ENCODE results near the gene REPS2. TPM values are rescaled to one million over a fixed set of nuclear protein-coding genes. Genes with fewer than 3 reads are reported as not detected.

The REPS2 gene
- total and polyA plus RNA-seq, 2 experiments from 2014 or later, result 1.2 to 4.4 TPM

- Histone ChIP-seq H3K27me3 (ENCODE audit: insufficient read depth) (no peaks in the 10 kb centered on the region), H3K79me2 (replicated peaks; ENCODE audit: insufficient read depth) (no peaks in the 10 kb centered on the region), H3K4me1 (ENCODE audit: insufficient read depth) (no peaks in the 10 kb centered on the region), H3K27ac (ENCODE audit: low read depth) (no peak overlapping the region), H3K36me3 (ENCODE audit: insufficient read depth) (no peaks in the 10 kb centered on the region), H3K9me2 (ENCODE audit: insufficient read depth) (no peaks in the 10 kb centered on the region), H3F3A (replicated peaks; ENCODE audit: low read depth) (no peaks in the 10 kb centered on the region), H3K4me2 (no peak overlapping the region), H2AFZ (no peak overlapping the region), H3K4me3 (no peak overlapping the region), H4K20me1 (replicated peaks; ENCODE audit: insufficient read depth) (no peaks in the 10 kb centered on the region)
- no peak overlapping the region for H3K27ac Mint-ChIP-seq
- no peaks in the 10 kb centered on the region for H3K36me3 Mint-ChIP-seq (ENCODE audit: low read depth)
- peaks cover 4% of the 10 kb centered on the region; the same call in 1 of the 3 replicates for H3K4me1 Mint-ChIP-seq
- H3K4me3 Mint-ChIP-seq, result no peak overlapping the region
- ATAC-seq (no peak), DNase-seq (ENCODE audit: low spot score) (no peak)
- no peaks in the 10 kb centered on the region for H3K27me3 Mint-ChIP-seq (ENCODE audit: insufficient read depth, low read depth, poor library complexity)
- TF ChIP-seq NANOG (IDR thresholded peaks at IDR 0.05; ENCODE audit: borderline replicate concordance) (no peak), POLR2AphosphoS5 (IDR thresholded peaks at IDR 0.05; ENCODE audit: low read depth) (no peak), JUNB (IDR thresholded peaks at IDR 0.05; ENCODE audit: unreplicated experiment) (no peak), EZH2phosphoT487 (IDR thresholded peaks at IDR 0.05; ENCODE audit: unreplicated experiment) (no peak)
- no peaks in the 10 kb centered on the region for H3K9me3 Mint-ChIP-seq
These were observed 88.7 kb downstream of the REPS2 start for GRCh38 chrX:17035111-17035510.

GRCh38 chrX:17036171-17036961 lies 89.9 kb downstream of the REPS2 start:
- Histone ChIP-seq H3K9me2 (ENCODE audit: insufficient read depth) (no peaks in the 10 kb centered on the region), H3K36me3 (ENCODE audit: insufficient read depth) (no peaks in the 10 kb centered on the region), H3F3A (replicated peaks; ENCODE audit: low read depth) (no peaks in the 10 kb centered on the region), H3K27me3 (ENCODE audit: insufficient read depth) (no peaks in the 10 kb centered on the region), H3K4me2 (no peak overlapping the region), H3K4me3 (no peak overlapping the region), H3K79me2 (replicated peaks; ENCODE audit: insufficient read depth) (no peaks in the 10 kb centered on the region), H4K20me1 (replicated peaks; ENCODE audit: insufficient read depth) (no peaks in the 10 kb centered on the region), H3K27ac (ENCODE audit: low read depth) (no peak overlapping the region), H2AFZ (no peak overlapping the region), H3K4me1 (ENCODE audit: insufficient read depth) (no peaks in the 10 kb centered on the region)
- Mint-ChIP-seq H3K4me1 (peaks cover 4% of the 10 kb centered on the region; the same call in 1 of the 3 replicates), H3K36me3 (ENCODE audit: low read depth) (no peaks in the 10 kb centered on the region), H3K9me3 (no peaks in the 10 kb centered on the region), H3K27me3 (ENCODE audit: insufficient read depth, low read depth, poor library complexity) (no peaks in the 10 kb centered on the region), H3K27ac (no peak overlapping the region), H3K4me3 (no peak overlapping the region)
- ATAC-seq (no peak), DNase-seq (ENCODE audit: low spot score) (no peak)
- TF ChIP-seq ZNF331 (CRISPR knock-in tag; IDR thresholded peaks at IDR 0.05; ENCODE audit: low read depth), result no peak
- no peak for TF ChIP-seq POLR2AphosphoS5 (IDR thresholded peaks at IDR 0.05; ENCODE audit: low read depth)
- TF ChIP-seq EZH2 (IDR thresholded peaks at IDR 0.05; ENCODE audit: low read depth, unreplicated experiment), result no peak
- no peak for TF ChIP-seq EZH2phosphoT487 (IDR thresholded peaks at IDR 0.05; ENCODE audit: unreplicated experiment)
- TF ChIP-seq ZNF462 (CRISPR knock-in tag; IDR thresholded peaks at IDR 0.05), result no peak
- TF ChIP-seq REST (IDR thresholded peaks at IDR 0.05; ENCODE audit: unreplicated experiment), result no peak
- TF ChIP-seq ETS1 (IDR thresholded peaks at IDR 0.05), result no peak
- TF ChIP-seq CREB1 (CRISPR knock-in tag; IDR thresholded peaks at IDR 0.05; ENCODE audit: low read depth), result no peak
- no peak for TF ChIP-seq ZNF114 (CRISPR knock-in tag; IDR thresholded peaks at IDR 0.05)

Data from GM23338 (cell line).